GM12891 (cell line): ENCODE measurements around the gene ARHGAP18.

Experiments used
- PAX5 ChIP-seq: IDR thresholded peaks from 2 replicates; pipeline ENCODE4 v1.6.1; 2011; ENCODE audit warnings: low read length, moderate library complexity, mild to moderate bottlenecking; ENCODE audit not compliant: insufficient read depth, severe bottlenecking
- POLR2A ChIP-seq: IDR thresholded peaks from 2 replicates; pipeline ENCODE4 v1.6.1; 2011; ENCODE audit warnings: low read depth, low read length, control low read depth
- POLR2AphosphoS5 ChIP-seq: IDR thresholded peaks from 2 replicates; pipeline ENCODE4 v1.6.1; 2011; ENCODE audit warnings: low read depth, low read length, control low read depth
- SPI1 ChIP-seq: IDR thresholded peaks from 2 replicates; pipeline ENCODE4 v1.6.1; 2011; ENCODE audit warnings: low read depth, low read length, control low read depth

DNA sequence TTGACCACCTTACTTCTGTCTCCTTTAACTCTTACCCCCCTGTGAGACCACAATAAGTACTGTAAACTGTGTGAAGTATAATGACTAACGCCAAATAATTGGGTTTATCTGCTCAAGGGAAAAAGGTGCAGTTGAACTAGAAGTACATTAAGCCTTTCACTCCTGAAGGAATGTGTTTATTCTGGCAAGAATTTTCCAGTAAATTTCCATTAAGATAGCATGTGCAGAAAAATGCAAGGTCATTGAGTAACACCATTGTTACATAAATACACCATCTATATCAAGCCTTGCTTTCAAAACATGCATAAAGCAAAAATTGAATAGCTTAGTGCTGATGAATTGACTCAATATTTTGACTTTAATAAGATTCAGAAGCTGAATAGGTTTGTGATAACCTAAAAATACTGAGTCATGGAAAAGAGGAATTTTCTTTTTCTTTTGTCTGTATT lies 65.4 kb downstream of the ARHGAP18 start:
- TF ChIP-seq POLR2A (no peak), SPI1 (no peak), POLR2AphosphoS5 (no peak), PAX5 (no peak)
